Measurements from ENCODE around the gene SUSD1. TPM values are rescaled to one million over a fixed set of nuclear protein-coding genes. Genes with fewer than 3 reads are reported as not detected.

Gene SUSD1
- total and polyA plus RNA-seq, 9 of the 15 experiments (the other 6 are each of a cell fraction or from before 2014, with no cell fraction given) = 10.9 to 44.4 (median 36.1) TPM

- TF ChIP-seq ZBTB43 (CRISPR knock-in tag; IDR thresholded peaks at IDR 0.05) (no peak), CSDE1 (IDR thresholded peaks at IDR 0.05) (no peak), ARID1B (IDR thresholded peaks at IDR 0.05) (no peak), TCF7L2 (IDR thresholded peaks at IDR 0.05; ENCODE audit: low read depth, low read length) (no peak), POLR2AphosphoS2 (IDR thresholded peaks at IDR 0.05; ENCODE audit: low read length) (no peak), MED1 (CRISPR knock-in tag; IDR thresholded peaks at IDR 0.05; ENCODE audit: borderline replicate concordance) (no peak), SMARCA5 (IDR thresholded peaks at IDR 0.05) (no peak), HES1 (IDR thresholded peaks at IDR 0.05; ENCODE audit: low read depth) (no peak), SRSF3 (IDR thresholded peaks at IDR 0.05; ENCODE audit: insufficient read depth, low read length) (no peak), ZBED1 (IDR thresholded peaks at IDR 0.05) (no peak), ETV5 (CRISPR knock-in tag; IDR thresholded peaks at IDR 0.05; ENCODE audit: low read depth) (no peak), ZBTB33 (CRISPR knock-in tag; IDR thresholded peaks at IDR 0.05) (no peak), MXD1 (CRISPR knock-in tag; IDR thresholded peaks at IDR 0.05; ENCODE audit: borderline replicate concordance, poor library complexity, severe bottlenecking) (no peak)
Measured at GRCh38 chr9:112074250-112075008, 100.7 kb downstream of the SUSD1 start (continued).

Data from K562 (cell line).